ENCODE measurements around the gene TCF4. TPM values are rescaled to one million over a fixed set of nuclear protein-coding genes. Genes with fewer than 3 reads are reported as not detected.
"Not testable (repeated sequence)": the region's sequence is repeated elsewhere in the genome, so short reads cannot be mapped to it uniquely, and the experiment has no call there.

TCF4 gene
- total and polyA plus RNA-seq, 8 donors: 99.1 to 165 (median 138) TPM

GRCh38 chr18:55470826-55471225, 117.2 kb downstream of the TCF4 start:
- intact Hi-C loops (cut with DNase I): no loop called here

GRCh38 chr18:55469134-55469533, 118.9 kb downstream of the TCF4 start:
- not testable (repeated sequence) for DNase-seq, H3K27me3 ChIP-seq

More at GRCh38 chr18:55470826-55471225, 117.2 kb downstream of the TCF4 start:
- Histone ChIP-seq H3K36me3 (no peaks in the 10 kb centered on the region), H3K27ac (no peak overlapping the region), H3K4me1 (no peaks in the 10 kb centered on the region), H3K27me3 (no peaks in the 10 kb centered on the region), H3K9me3 (no peaks in the 10 kb centered on the region), H3K4me3 (no peak overlapping the region)
- TF ChIP-seq CTCF (IDR thresholded peaks at IDR 0.05): no peak
- ATAC-seq (no peak), DNase-seq (no peak)

GRCh38 chr18:55466789-55467188, 121.2 kb downstream of the TCF4 start:
- Histone ChIP-seq H3K27ac (no peak overlapping the region), H3K27me3 (no peaks in the 10 kb centered on the region), H3K4me3 (no peak overlapping the region), H3K4me1 (peaks cover 0 to 15% of the 10 kb centered on the region in 2 donors), H3K9me3 (no peaks in the 10 kb centered on the region), H3K36me3 (no peaks in the 10 kb centered on the region)
- DNase-seq (no peak), ATAC-seq (no peak)
- TF ChIP-seq CTCF (IDR thresholded peaks at IDR 0.05): no peak
- intact Hi-C loops (cut with DNase I): no loop called here

More at GRCh38 chr18:55469134-55469533, 118.9 kb downstream of the TCF4 start:
- H3K4me1 ChIP-seq: peaks cover 0 to 15% of the 10 kb centered on the region in 2 donors
- ATAC-seq; H3K4me3 ChIP-seq; H3K27ac ChIP-seq; H3K36me3 ChIP-seq; H3K9me3 ChIP-seq; intact Hi-C loops (cut with DNase I): not testable (repeated sequence)

- no peak overlapping the region for H3K4me3 ChIP-seq
- H3K36me3 ChIP-seq: no peaks in the 10 kb centered on the region
- ATAC-seq (no peak), DNase-seq (no peak)
- intact Hi-C loops (cut with DNase I): no loop called here
- H3K27ac ChIP-seq: peak overlapping the region; percentile 14 to 21
- peaks cover 0 to 15% of the 10 kb centered on the region in 2 donors for H3K4me1 ChIP-seq
- H3K9me3 ChIP-seq: no peaks in the 10 kb centered on the region
- no peak for TF ChIP-seq CTCF (IDR thresholded peaks at IDR 0.05)
- no peaks in the 10 kb centered on the region for H3K27me3 ChIP-seq
Observed at GRCh38 chr18:55465313-55465712, 122.7 kb downstream of the TCF4 start.

- ATAC-seq (no peak), DNase-seq (no peak)
- H3K27me3 ChIP-seq: no peaks in the 10 kb centered on the region
- intact Hi-C loops (cut with DNase I): no loop called here
- peaks cover 0 to 15% of the 10 kb centered on the region in 2 donors for H3K4me1 ChIP-seq
- H3K27ac ChIP-seq: peak overlapping the region; percentile 14 to 21
- H3K4me3 ChIP-seq: no peak overlapping the region
- H3K9me3 ChIP-seq: no peaks in the 10 kb centered on the region
- H3K36me3 ChIP-seq: no peaks in the 10 kb centered on the region
- no peak for TF ChIP-seq CTCF (IDR thresholded peaks at IDR 0.05)
Observed at GRCh38 chr18:55464581-55464980, 123.4 kb downstream of the TCF4 start.

- intact Hi-C loops (cut with DNase I): no loop called here
- no peak for TF ChIP-seq CTCF (IDR thresholded peaks at IDR 0.05)
Observed at GRCh38 chr18:55462652-55463051, 125.3 kb downstream of the TCF4 start.

More at GRCh38 chr18:55462652-55463051, 125.3 kb downstream of the TCF4 start:
- ATAC-seq (no peak), DNase-seq (no peak)
- no peak overlapping the region for H3K27ac ChIP-seq
- H3K4me3 ChIP-seq: no peak overlapping the region
- H3K36me3 ChIP-seq: no peaks in the 10 kb centered on the region
- no peaks in the 10 kb centered on the region for H3K27me3 ChIP-seq
- peaks cover 0 to 15% of the 10 kb centered on the region in 2 donors for H3K4me1 ChIP-seq
- H3K9me3 ChIP-seq: no peaks in the 10 kb centered on the region

All from left lung (tissue), 10 donors.